GM23338 (cell line): ENCODE measurements around the gene GLDC. TPM values are rescaled to one million over a fixed set of nuclear protein-coding genes. Genes with fewer than 3 reads are reported as not detected.

Experiments
- ATAC-seq: fragments of 200-7000 bp; cut with Tn5 transposase; 3 replicates; pipeline ENCODE4 v1.9.1; 2020
- DNase-seq: peaks from one replicate; pipeline ENCODE4 v3.0.0-alpha.2; 2015; ENCODE audit warnings: low spot score
- H2AFZ ChIP-seq: fragments of 200-600 bp; sonication (generic); 2 replicates; pipeline ENCODE4 v1.8.0; 2016; ENCODE audit warnings: antibody characterized with exemption, mild to moderate bottlenecking, moderate library complexity
- H3F3A ChIP-seq: fragments of 200-600 bp; sonication (generic); replicated peaks from 2 replicates; pipeline ENCODE4 v1.8.0; 2017; ENCODE audit warnings: antibody characterized with exemption, mixed run types, low read depth
- H3K27ac ChIP-seq: fragments of 200-600 bp; sonication (generic); 2 replicates; pipeline ENCODE4 v1.6.1; 2016; ENCODE audit warnings: low read depth
- H3K27me3 ChIP-seq: fragments of 200-600 bp; sonication (generic); 2 replicates; pipeline ENCODE4 v1.8.0; 2016; ENCODE audit warnings: mild to moderate bottlenecking, mixed run types, moderate library complexity; ENCODE audit not compliant: insufficient read depth
- H3K36me3 ChIP-seq: fragments of 200-600 bp; sonication (generic); 2 replicates; pipeline ENCODE4 v1.8.0; 2016; ENCODE audit warnings: mild to moderate bottlenecking; ENCODE audit not compliant: insufficient read depth
- H3K4me1 ChIP-seq: fragments of 200-600 bp; sonication (generic); 2 replicates; pipeline ENCODE4 v1.8.0; 2016; ENCODE audit warnings: mild to moderate bottlenecking, moderate library complexity; ENCODE audit not compliant: insufficient read depth
- H3K4me2 ChIP-seq: fragments of 200-600 bp; sonication (generic); 2 replicates; pipeline ENCODE4 v1.7.1; 2017; ENCODE audit warnings: mixed run types
- H3K4me3 ChIP-seq: fragments of 200-600 bp; sonication (generic); 2 replicates; pipeline ENCODE4 v1.6.1; 2016; ENCODE audit warnings: mixed run types
- H3K79me2 ChIP-seq: fragments of 200-600 bp; sonication (generic); replicated peaks from 2 replicates; pipeline ENCODE4 v1.8.0; 2017; ENCODE audit warnings: mild to moderate bottlenecking; ENCODE audit not compliant: insufficient read depth
- H3K9me2 ChIP-seq: fragments of 200-600 bp; sonication (generic); 2 replicates; pipeline ENCODE4 v1.8.0; 2017; ENCODE audit not compliant: insufficient read depth
- H4K20me1 ChIP-seq: fragments of 200-600 bp; sonication (generic); replicated peaks from 2 replicates; pipeline ENCODE4 v1.8.0; 2017; ENCODE audit warnings: mild to moderate bottlenecking; ENCODE audit not compliant: insufficient read depth
- H3K27ac Mint-ChIP-seq: 2 replicates; pipeline ENCODE4 v1.8.0; 2020; ENCODE audit warnings: inconsistent platforms, mild to moderate bottlenecking, moderate library complexity, mixed read lengths
- H3K27me3 Mint-ChIP-seq: 3 replicates; pipeline ENCODE4 v1.8.0; 2022; ENCODE audit warnings: low read depth, mild to moderate bottlenecking, moderate library complexity, mixed read lengths, inconsistent platforms; ENCODE audit not compliant: insufficient read depth, poor library complexity
- H3K36me3 Mint-ChIP-seq: 3 replicates; pipeline ENCODE4 v1.8.0; 2021; ENCODE audit warnings: low read depth, mild to moderate bottlenecking, inconsistent platforms, moderate library complexity, mixed read lengths
- H3K4me1 Mint-ChIP-seq: 3 replicates; pipeline ENCODE4 v1.8.0; 2020; ENCODE audit warnings: mild to moderate bottlenecking, inconsistent platforms, mixed read lengths
- H3K4me3 Mint-ChIP-seq: 3 replicates; pipeline ENCODE4 v1.8.0; 2021; ENCODE audit warnings: moderate library complexity, mild to moderate bottlenecking, inconsistent platforms, mixed read lengths
- H3K9me3 Mint-ChIP-seq: 3 replicates; pipeline ENCODE4 v1.8.0; 2020; ENCODE audit warnings: moderate library complexity, mild to moderate bottlenecking, inconsistent platforms, mixed read lengths
- CREB1 ChIP-seq: fragments of 250-450 bp; sonication (Bioruptor Pico); IDR thresholded peaks from 2 replicates; pipeline ENCODE4 v1.5.0; 2020; ENCODE audit warnings: low read depth, mild to moderate bottlenecking, moderate library complexity
- ETS1 ChIP-seq: IDR thresholded peaks from 2 replicates; pipeline ENCODE4 v1.6.1; 2016; ENCODE audit warnings: antibody characterized with exemption
- JUNB ChIP-seq: IDR thresholded peaks from one replicate; pipeline ENCODE4 v1.6.1; 2016; ENCODE audit warnings: antibody characterized with exemption; ENCODE audit not compliant: unreplicated experiment
- NANOG ChIP-seq: IDR thresholded peaks from 2 replicates; pipeline ENCODE4 v1.6.1; 2016; ENCODE audit warnings: antibody characterized with exemption, borderline replicate concordance
- POLR2AphosphoS5 ChIP-seq: IDR thresholded peaks from 2 replicates; pipeline ENCODE4 v1.6.1; 2016; ENCODE audit warnings: antibody characterized with exemption, low read depth
- ZNF331 ChIP-seq: fragments of 250-450 bp; sonication (Bioruptor Pico); IDR thresholded peaks from 2 replicates; pipeline ENCODE4 v1.5.0; 2020; ENCODE audit warnings: low read depth, mild to moderate bottlenecking, moderate library complexity
- polyA plus RNA-seq: library from polyadenylated mRNA; unstranded; fragments of >200 nt; fragmentation: Nextera tagmentation; extraction: Ambion mirVana; gene quantifications from 2 replicates; pipeline ENCODE4 v1.2.1, GENCODE V29; 2016
- total RNA-seq: library from RNA; depleted of rRNA; stranded (reverse); fragments of >200 nt; shearing (Covaris generic); gene quantifications from 2 replicates; pipeline ENCODE4 v1.2.3, GENCODE V29; 2014
- TF ChIP-seq, protein P1 (sequence below): fragments of 250-450 bp; sonication (Bioruptor Pico); IDR thresholded peaks from 2 replicates; pipeline ENCODE4 v1.5.0; 2020; ENCODE audit warnings: mild to moderate bottlenecking, moderate library complexity
- TF ChIP-seq, protein P2 (sequence below): IDR thresholded peaks from one replicate; pipeline ENCODE4 v1.6.1; 2018; ENCODE audit warnings: antibody characterized with exemption; ENCODE audit not compliant: unreplicated experiment

GLDC gene
- total and polyA plus RNA-seq, 2 experiments from 2014 or later: 63.5 to 139 TPM

DNA sequence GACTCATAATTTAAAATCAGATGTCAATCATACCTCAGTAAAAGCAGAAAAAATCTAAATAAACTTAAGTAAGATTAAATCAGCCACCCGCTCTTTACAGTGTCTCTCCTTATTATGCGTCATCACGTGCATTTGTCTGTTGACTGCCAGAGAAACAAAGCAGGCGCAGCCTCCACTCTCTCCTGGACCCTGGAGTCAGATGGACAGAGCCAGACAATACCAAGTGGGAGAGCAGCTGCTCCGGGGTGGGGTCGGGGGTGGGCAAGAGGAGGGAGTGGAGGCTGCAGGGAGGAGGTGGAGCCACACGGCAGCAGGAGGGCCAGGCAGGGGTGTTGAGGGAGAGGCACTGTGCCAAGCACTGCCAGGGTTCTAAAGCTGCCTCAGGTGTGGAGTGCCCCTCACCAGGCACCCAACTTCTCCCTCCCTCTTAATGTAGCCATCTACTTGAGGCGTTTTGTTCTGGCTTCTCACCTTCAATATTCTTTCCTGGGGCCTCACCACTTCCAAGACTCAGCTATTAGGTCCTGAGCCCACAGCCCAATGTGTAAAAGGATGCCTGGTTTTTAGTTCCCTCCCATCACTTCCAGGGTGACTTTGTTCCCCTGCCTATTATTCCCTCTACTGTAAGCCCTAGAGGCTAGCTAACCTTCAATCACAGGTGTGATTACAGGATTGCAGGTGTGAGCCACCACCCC lies 96.3 kb downstream of the GLDC start (continued):
- TF ChIP-seq CREB1 (no peak), ETS1 (no peak), ZNF331 (CRISPR knock-in tag) (no peak), POLR2AphosphoS5 (no peak)
- TF ChIP-seq, protein P1, sequence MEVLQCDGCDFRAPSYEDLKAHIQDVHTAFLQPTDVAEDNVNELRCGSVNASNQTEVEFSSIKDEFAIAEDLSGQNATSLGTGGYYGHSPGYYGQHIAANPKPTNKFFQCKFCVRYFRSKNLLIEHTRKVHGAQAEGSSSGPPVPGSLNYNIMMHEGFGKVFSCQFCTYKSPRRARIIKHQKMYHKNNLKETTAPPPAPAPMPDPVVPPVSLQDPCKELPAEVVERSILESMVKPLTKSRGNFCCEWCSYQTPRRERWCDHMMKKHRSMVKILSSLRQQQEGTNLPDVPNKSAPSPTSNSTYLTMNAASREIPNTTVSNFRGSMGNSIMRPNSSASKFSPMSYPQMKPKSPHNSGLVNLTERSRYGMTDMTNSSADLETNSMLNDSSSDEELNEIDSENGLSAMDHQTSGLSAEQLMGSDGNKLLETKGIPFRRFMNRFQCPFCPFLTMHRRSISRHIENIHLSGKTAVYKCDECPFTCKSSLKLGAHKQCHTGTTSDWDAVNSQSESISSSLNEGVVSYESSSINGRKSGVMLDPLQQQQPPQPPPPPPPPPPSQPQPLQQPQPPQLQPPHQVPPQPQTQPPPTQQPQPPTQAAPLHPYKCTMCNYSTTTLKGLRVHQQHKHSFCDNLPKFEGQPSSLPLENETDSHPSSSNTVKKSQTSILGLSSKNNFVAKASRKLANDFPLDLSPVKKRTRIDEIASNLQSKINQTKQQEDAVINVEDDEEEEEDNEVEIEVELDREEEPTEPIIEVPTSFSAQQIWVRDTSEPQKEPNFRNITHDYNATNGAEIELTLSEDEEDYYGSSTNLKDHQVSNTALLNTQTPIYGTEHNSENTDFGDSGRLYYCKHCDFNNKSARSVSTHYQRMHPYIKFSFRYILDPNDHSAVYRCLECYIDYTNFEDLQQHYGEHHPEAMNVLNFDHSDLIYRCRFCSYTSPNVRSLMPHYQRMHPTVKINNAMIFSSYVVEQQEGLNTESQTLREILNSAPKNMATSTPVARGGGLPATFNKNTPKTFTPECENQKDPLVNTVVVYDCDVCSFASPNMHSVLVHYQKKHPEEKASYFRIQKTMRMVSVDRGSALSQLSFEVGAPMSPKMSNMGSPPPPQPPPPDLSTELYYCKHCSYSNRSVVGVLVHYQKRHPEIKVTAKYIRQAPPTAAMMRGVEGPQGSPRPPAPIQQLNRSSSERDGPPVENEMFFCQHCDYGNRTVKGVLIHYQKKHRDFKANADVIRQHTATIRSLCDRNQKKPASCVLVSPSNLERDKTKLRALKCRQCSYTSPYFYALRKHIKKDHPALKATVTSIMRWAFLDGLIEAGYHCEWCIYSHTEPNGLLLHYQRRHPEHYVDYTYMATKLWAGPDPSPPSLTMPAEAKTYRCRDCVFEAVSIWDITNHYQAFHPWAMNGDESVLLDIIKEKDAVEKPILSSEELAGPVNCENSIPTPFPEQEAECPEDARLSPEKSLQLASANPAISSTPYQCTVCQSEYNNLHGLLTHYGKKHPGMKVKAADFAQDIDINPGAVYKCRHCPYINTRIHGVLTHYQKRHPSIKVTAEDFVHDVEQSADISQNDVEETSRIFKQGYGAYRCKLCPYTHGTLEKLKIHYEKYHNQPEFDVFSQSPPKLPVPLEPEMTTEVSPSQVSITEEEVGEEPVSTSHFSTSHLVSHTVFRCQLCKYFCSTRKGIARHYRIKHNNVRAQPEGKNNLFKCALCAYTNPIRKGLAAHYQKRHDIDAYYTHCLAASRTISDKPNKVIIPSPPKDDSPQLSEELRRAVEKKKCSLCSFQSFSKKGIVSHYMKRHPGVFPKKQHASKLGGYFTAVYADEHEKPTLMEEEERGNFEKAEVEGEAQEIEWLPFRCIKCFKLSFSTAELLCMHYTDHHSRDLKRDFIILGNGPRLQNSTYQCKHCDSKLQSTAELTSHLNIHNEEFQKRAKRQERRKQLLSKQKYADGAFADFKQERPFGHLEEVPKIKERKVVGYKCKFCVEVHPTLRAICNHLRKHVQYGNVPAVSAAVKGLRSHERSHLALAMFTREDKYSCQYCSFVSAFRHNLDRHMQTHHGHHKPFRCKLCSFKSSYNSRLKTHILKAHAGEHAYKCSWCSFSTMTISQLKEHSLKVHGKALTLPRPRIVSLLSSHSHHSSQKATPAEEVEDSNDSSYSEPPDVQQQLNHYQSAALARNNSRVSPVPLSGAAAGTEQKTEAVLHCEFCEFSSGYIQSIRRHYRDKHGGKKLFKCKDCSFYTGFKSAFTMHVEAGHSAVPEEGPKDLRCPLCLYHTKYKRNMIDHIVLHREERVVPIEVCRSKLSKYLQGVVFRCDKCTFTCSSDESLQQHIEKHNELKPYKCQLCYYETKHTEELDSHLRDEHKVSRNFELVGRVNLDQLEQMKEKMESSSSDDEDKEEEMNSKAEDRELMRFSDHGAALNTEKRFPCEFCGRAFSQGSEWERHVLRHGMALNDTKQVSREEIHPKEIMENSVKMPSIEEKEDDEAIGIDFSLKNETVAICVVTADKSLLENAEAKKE (CRISPR knock-in tag): no peak

DNA sequence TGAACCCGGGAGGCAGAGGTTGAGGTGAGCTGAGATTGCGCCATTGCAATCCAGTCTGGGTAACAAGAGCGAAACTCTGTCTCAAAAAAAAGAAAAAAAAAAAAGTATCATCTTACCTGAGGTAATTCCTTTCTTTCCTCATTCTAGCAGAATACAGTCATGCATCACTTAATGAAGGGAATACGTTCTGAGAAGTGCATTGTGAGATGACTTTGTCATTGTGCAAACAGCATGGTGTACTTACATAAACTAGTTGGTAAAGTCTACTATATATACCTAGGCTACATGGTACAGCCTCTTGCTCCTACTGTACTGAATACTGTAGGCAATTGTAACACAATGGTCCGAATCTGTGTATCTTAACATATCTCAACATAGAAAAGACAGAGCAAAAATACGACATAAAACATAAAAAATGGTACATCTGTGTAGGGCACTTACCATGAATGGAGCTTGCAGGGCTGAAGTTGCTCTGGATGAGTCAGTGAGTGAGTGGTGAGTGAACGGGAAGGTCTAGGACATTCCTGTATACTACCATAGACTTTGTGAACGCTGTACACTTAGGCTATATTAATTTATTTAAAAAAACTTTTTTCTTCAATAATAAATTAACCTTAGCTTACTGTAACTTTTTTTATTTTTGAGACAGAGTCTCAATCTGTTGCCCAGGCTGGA lies 100.4 kb downstream of the GLDC start:
- Histone ChIP-seq H3K4me2 (no peak overlapping the region), H3K27me3 (no peaks in the 10 kb centered on the region), H3K4me3 (no peak overlapping the region), H3K4me1 (no peaks in the 10 kb centered on the region), H4K20me1 (no peaks in the 10 kb centered on the region), H3K9me2 (no peaks in the 10 kb centered on the region), H3K27ac (no peak overlapping the region; the same call in 1 of the 2 replicates), H3K36me3 (peaks cover 24% of the 10 kb centered on the region), H2AFZ (no peak overlapping the region), H3K79me2 (no peaks in the 10 kb centered on the region), H3F3A (no peaks in the 10 kb centered on the region)
- Mint-ChIP-seq H3K9me3 (no peaks in the 10 kb centered on the region), H3K27me3 (peaks cover 6% of the 10 kb centered on the region), H3K4me3 (no peak overlapping the region), H3K4me1 (peaks cover 4% of the 10 kb centered on the region; the same call in 2 of the 3 replicates), H3K27ac (no peak overlapping the region; the same call in 1 of the 2 replicates), H3K36me3 (peaks cover 20% of the 10 kb centered on the region)
- no peak for DNase-seq
- no peak for ATAC-seq
- no peak for TF ChIP-seq JUNB
- TF ChIP-seq ETS1: no peak
- no peak for TF ChIP-seq NANOG
- TF ChIP-seq, protein P2, sequence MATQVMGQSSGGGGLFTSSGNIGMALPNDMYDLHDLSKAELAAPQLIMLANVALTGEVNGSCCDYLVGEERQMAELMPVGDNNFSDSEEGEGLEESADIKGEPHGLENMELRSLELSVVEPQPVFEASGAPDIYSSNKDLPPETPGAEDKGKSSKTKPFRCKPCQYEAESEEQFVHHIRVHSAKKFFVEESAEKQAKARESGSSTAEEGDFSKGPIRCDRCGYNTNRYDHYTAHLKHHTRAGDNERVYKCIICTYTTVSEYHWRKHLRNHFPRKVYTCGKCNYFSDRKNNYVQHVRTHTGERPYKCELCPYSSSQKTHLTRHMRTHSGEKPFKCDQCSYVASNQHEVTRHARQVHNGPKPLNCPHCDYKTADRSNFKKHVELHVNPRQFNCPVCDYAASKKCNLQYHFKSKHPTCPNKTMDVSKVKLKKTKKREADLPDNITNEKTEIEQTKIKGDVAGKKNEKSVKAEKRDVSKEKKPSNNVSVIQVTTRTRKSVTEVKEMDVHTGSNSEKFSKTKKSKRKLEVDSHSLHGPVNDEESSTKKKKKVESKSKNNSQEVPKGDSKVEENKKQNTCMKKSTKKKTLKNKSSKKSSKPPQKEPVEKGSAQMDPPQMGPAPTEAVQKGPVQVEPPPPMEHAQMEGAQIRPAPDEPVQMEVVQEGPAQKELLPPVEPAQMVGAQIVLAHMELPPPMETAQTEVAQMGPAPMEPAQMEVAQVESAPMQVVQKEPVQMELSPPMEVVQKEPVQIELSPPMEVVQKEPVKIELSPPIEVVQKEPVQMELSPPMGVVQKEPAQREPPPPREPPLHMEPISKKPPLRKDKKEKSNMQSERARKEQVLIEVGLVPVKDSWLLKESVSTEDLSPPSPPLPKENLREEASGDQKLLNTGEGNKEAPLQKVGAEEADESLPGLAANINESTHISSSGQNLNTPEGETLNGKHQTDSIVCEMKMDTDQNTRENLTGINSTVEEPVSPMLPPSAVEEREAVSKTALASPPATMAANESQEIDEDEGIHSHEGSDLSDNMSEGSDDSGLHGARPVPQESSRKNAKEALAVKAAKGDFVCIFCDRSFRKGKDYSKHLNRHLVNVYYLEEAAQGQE: no peak
